Activated CD4-positive, alpha-beta T cell treated with anti-CD3 and anti-CD28 coated beads, Interleukin-2, amount 10 ng/mL, durations not matched to agents 7 days and 5 days (primary cell): ENCODE measurements around the gene PCDH9. TPM values are rescaled to one million over a fixed set of nuclear protein-coding genes. Genes with fewer than 3 reads are reported as not detected.
A peak's percentile ranks its signal among the peaks of the same experiment; 100 is the strongest.

Source experiments
- CTCF ChIA-PET: fragments of 350-600 bp; sonication (Branson Sonifier 250); formaldehyde crosslinking; loops from one replicate; lab custom pipeline; 2021; ENCODE audit warnings: antibody characterized with exemption; lab: Charles Lee
- POLR2A ChIA-PET: fragments of 350-600 bp; sonication (Branson Sonifier 250); formaldehyde crosslinking; loops from one replicate; lab custom pipeline; 2021; ENCODE audit warnings: antibody characterized with exemption; lab: Charles Lee
- DNase-seq: peaks from one replicate; pipeline ENCODE4 v3.0.0-alpha.2; 2020
- H3K27ac Mint-ChIP-seq: one replicate; pipeline ENCODE4 v1.8.0; 2021; ENCODE audit warnings: mild to moderate bottlenecking, moderate library complexity, mixed read lengths
- H3K27me3 Mint-ChIP-seq: one replicate; pipeline ENCODE4 v1.8.0; 2021; ENCODE audit warnings: mixed read lengths
- H3K36me3 Mint-ChIP-seq: one replicate; pipeline ENCODE4 v1.8.0; 2021; ENCODE audit warnings: low read depth, mixed read lengths
- H3K4me1 Mint-ChIP-seq: one replicate; pipeline ENCODE4 v1.8.0; 2021; ENCODE audit warnings: mixed read lengths
- H3K4me3 Mint-ChIP-seq: one replicate; pipeline ENCODE4 v1.8.0; 2021; ENCODE audit warnings: mild to moderate bottlenecking, moderate library complexity, mixed read lengths
- H3K9me3 Mint-ChIP-seq: one replicate; pipeline ENCODE4 v1.8.0; 2021; ENCODE audit warnings: mixed read lengths
- total RNA-seq, 2 experiments: library from RNA; stranded (reverse); gene quantifications; one replicate each; pipeline ENCODE4 v1.2.3, GENCODE V29; 2021

Gene PCDH9
- total RNA-seq, 2 experiments from 2014 or later: 0.25 to 0.30 TPM

- Mint-ChIP-seq H3K36me3 (no peaks in the 10 kb centered on the region), H3K27me3 (peaks cover 34% of the 10 kb centered on the region), H3K27ac (no peak overlapping the region), H3K4me3 (no peak overlapping the region), H3K4me1 (peaks cover 8% of the 10 kb centered on the region), H3K9me3 (no peaks in the 10 kb centered on the region)
- CTCF ChIA-PET: no interaction called here
- POLR2A ChIA-PET: no interaction called here
- no peak for DNase-seq
These were observed 1.3 kb upstream of the PCDH9 start for GRCh38 chr13:67231289-67232000.

GRCh38 chr13:67230404-67231288, 510 bp upstream of the PCDH9 start:
- H3K4me3 Mint-ChIP-seq: no peak overlapping the region
- H3K9me3 Mint-ChIP-seq: no peaks in the 10 kb centered on the region
- peak overlapping the region; percentile 67 for H3K27ac Mint-ChIP-seq
- no peaks in the 10 kb centered on the region for H3K36me3 Mint-ChIP-seq
- DNase-seq: peak; percentile 89
- POLR2A ChIA-PET: no interaction called here
- CTCF ChIA-PET: no interaction called here
- H3K4me1 Mint-ChIP-seq: peaks cover 8% of the 10 kb centered on the region
- H3K27me3 Mint-ChIP-seq: peaks cover 34% of the 10 kb centered on the region

DNA sequence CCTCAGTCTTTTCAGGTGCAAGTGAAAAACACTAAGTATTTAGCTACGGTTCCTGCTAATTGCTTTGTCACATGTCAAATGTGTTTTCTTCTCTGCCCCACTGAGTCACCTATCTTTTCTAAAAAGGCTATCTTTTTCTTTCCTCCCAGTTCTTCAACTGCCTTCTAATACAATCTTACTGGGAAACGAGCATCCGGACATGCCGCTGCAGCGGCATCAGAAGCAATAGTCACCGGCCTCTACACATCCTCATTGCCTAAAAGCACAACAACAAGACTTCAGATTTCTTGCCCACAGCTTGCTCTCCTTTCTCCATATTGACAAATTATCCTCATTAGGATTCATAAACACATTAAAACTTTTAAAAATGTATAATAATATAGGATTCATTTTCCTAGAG, 1.2 kb downstream of the PCDH9 start:
- ChIA-PET POLR2A (no interaction called here), CTCF (interaction anchor here (0.9 kb wide), 1 partner anchor 11 kb away, joined by 4 read pairs; no protein-coding TSS in a partner anchor)
- Mint-ChIP-seq H3K36me3 (no peaks in the 10 kb centered on the region), H3K4me3 (no peak overlapping the region), H3K27ac (no peak overlapping the region), H3K27me3 (peaks cover 29% of the 10 kb centered on the region), H3K9me3 (no peaks in the 10 kb centered on the region), H3K4me1 (peaks cover 12% of the 10 kb centered on the region)
- DNase-seq: no peak

GRCh38 chr13:67228031-67228430, 2.1 kb downstream of the PCDH9 start:
- Mint-ChIP-seq H3K9me3 (no peaks in the 10 kb centered on the region), H3K27me3 (peaks cover 27% of the 10 kb centered on the region), H3K4me3 (no peak overlapping the region), H3K4me1 (peaks cover 12% of the 10 kb centered on the region), H3K27ac (no peak overlapping the region), H3K36me3 (no peaks in the 10 kb centered on the region)
- DNase-seq: no peak
- POLR2A ChIA-PET: no interaction called here
- CTCF ChIA-PET: no interaction called here

DNA sequence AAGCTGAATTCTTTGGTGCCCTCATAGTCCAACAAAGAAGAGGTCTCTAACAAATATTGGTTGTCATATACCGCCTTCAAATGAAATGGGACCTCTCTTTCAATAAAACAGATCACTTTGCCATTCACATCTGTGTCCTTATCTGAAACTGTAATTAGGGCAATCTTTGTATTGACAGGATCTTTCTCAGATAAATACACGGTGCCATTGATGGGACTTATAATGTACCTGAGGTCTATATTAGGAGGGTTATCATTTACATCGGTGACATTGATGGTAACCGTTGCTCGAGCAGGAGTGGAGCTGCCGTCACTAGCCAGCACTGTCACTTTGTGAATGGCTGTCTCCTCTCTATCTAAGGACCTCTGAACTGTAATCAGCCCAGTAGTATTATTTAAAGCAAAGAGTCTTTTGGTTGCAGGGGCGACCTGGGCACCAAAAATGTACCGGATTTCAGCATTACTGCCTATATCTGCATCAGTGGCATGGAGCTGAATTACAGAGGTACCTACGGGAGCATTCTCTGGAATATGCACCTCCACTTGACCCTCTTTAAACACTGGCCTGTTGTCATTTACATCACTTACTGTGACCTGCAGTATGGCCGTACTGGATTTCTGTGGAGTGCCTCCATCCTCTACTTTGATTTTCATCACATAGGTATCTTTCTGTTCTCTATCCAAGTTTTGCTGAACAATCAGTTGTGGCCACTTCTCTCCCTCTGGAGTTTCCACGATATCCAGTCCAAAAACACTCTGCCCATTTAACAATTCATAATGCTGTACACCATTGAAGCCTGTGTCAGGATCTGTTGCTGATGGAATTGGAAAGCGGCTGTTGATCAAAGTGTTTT, 2.8 kb downstream of the PCDH9 start:
- ChIA-PET CTCF (no interaction called here), POLR2A (no interaction called here)
- Mint-ChIP-seq H3K4me1 (peaks cover 12% of the 10 kb centered on the region), H3K4me3 (no peak overlapping the region), H3K9me3 (no peaks in the 10 kb centered on the region), H3K27ac (no peak overlapping the region), H3K36me3 (no peaks in the 10 kb centered on the region), H3K27me3 (peaks cover 25% of the 10 kb centered on the region)
- no peak for DNase-seq

GRCh38 chr13:67226696-67227095, 3.4 kb downstream of the PCDH9 start:
- Mint-ChIP-seq H3K36me3 (no peaks in the 10 kb centered on the region), H3K9me3 (no peaks in the 10 kb centered on the region), H3K4me3 (no peak overlapping the region), H3K27ac (no peak overlapping the region), H3K27me3 (peaks cover 22% of the 10 kb centered on the region), H3K4me1 (peaks cover 12% of the 10 kb centered on the region)
- CTCF ChIA-PET: no interaction called here
- POLR2A ChIA-PET: no interaction called here
- no peak for DNase-seq

GRCh38 chr13:67225252-67226159, 4.6 kb downstream of the PCDH9 start:
- Mint-ChIP-seq H3K27me3 (peaks cover 13% of the 10 kb centered on the region), H3K4me3 (no peak overlapping the region), H3K27ac (no peak overlapping the region), H3K36me3 (no peaks in the 10 kb centered on the region), H3K9me3 (no peaks in the 10 kb centered on the region), H3K4me1 (peaks cover 3% of the 10 kb centered on the region)
- DNase-seq: no peak
- ChIA-PET CTCF (interaction anchor here (0.6 to 0.7 kb wide), 2 partner anchors 18 to 219 kb away, joined by 3 to 4 read pairs; no protein-coding TSS in a partner anchor), POLR2A (no interaction called here)

DNA sequence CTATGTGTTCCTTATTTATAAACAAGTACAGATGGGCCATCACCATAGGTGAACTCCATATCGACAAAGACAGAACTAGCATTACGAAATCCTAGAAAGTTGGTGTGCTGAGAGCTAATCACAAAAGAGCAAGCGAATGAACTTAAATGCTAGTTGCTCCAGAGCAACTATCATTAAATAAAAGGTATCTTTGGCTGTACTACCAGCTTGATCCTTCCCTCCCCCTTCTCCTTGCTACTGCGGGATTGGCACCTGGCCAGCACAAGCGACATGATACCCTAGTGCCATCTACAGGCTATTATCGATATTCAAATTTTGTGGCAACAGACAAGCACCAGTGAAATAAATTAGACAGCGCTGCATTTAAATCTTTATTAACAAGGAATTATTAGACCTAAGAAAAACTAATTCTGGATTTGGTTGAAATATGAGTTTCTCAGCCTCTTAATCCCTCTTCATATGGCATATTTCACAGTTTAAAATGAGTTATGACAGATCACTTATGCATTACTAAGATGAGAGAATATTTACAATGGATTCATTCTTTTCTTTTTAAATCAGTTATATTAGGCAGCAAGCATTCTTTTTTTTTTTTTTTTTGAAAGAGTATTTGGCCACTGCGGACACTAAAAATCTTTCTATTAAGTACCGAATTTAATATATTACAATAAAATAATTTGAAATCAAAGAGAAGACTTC, 5.8 kb downstream of the PCDH9 start:
- ChIA-PET POLR2A (no interaction called here), CTCF (interaction anchor here (0.6 to 0.7 kb wide), 2 partner anchors 17 to 51 kb away, joined by 4 read pairs; no protein-coding TSS in a partner anchor)
- no peak overlapping the region for H3K27ac Mint-ChIP-seq
- peaks cover 13% of the 10 kb centered on the region for H3K27me3 Mint-ChIP-seq
- H3K9me3 Mint-ChIP-seq: no peaks in the 10 kb centered on the region
- H3K36me3 Mint-ChIP-seq: no peaks in the 10 kb centered on the region
- H3K4me1 Mint-ChIP-seq: peaks cover 3% of the 10 kb centered on the region
- DNase-seq: peak; percentile 55
- no peak overlapping the region for H3K4me3 Mint-ChIP-seq

- Mint-ChIP-seq H3K4me1 (peaks cover 3% of the 10 kb centered on the region), H3K27me3 (peaks cover 13% of the 10 kb centered on the region), H3K9me3 (no peaks in the 10 kb centered on the region), H3K27ac (no peak overlapping the region), H3K4me3 (no peak overlapping the region), H3K36me3 (no peaks in the 10 kb centered on the region)
- DNase-seq: no peak
- ChIA-PET POLR2A (no interaction called here), CTCF (interaction anchor here (0.6 kb wide), 1 partner anchor 50 kb away, joined by 4 read pairs; no protein-coding TSS in a partner anchor)
These were observed 6.4 kb downstream of the PCDH9 start for GRCh38 chr13:67223742-67224141.

- Mint-ChIP-seq H3K27me3 (peaks cover 10% of the 10 kb centered on the region), H3K36me3 (no peaks in the 10 kb centered on the region), H3K27ac (no peak overlapping the region), H3K4me3 (no peak overlapping the region), H3K4me1 (peaks cover 3% of the 10 kb centered on the region), H3K9me3 (no peaks in the 10 kb centered on the region)
- ChIA-PET POLR2A (no interaction called here), CTCF (no interaction called here)
- DNase-seq: no peak
These were observed 7.1 kb downstream of the PCDH9 start for GRCh38 chr13:67223024-67223423.

GRCh38 chr13:67221630-67222226, 8.4 kb downstream of the PCDH9 start:
- H3K27ac Mint-ChIP-seq: no peak overlapping the region
- ChIA-PET CTCF (no interaction called here), POLR2A (no interaction called here)
- H3K4me3 Mint-ChIP-seq: no peak overlapping the region
- DNase-seq: no peak
- H3K9me3 Mint-ChIP-seq: no peaks in the 10 kb centered on the region
- no peaks in the 10 kb centered on the region for H3K36me3 Mint-ChIP-seq
- H3K27me3 Mint-ChIP-seq: peaks cover 4% of the 10 kb centered on the region
- H3K4me1 Mint-ChIP-seq: peaks cover 3% of the 10 kb centered on the region
